Measurements from ENCODE around the gene HDGF.

The HDGF gene

DNA sequence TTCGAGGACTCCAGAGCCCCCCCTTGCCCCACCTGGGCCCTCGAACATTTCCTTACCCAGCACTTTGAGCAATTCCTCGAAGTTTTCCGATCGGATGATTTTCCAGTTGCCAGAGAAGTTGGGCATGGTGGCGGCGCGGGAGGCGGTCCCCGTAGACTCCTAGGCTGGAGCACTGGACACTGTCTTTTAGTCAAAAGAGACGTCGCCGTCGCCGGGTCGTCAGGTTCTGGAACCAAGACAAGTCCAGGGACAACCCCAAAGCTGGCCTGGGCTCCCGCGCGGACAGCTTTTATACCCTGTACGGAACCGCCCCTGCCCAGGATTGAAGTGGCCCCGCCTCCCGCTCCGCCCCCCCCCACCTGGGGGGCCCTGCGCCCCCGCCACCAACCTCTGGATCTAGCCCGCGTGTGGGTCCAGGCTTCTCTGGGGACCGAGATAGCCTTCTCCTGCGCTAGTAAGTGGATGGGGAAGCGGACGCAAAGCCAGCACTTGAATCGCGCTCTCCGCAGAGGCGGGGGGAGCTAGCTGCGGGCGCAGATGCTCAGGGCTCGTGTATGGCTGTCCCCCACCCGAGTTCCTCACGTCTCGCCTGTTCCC, 46.1 kb downstream of the HDGF start, which contains the start of gene CRABP2:
CRABP2 (minus strand) TSS at position 263 of the 597 bp plus-strand sequence; CDS start at position 126, 137 bp downstream.
- no peak for FAIRE-seq
- DNase-seq (ENCODE audit: extremely low spot score, insufficient read length, low read depth), result no peak

DNA sequence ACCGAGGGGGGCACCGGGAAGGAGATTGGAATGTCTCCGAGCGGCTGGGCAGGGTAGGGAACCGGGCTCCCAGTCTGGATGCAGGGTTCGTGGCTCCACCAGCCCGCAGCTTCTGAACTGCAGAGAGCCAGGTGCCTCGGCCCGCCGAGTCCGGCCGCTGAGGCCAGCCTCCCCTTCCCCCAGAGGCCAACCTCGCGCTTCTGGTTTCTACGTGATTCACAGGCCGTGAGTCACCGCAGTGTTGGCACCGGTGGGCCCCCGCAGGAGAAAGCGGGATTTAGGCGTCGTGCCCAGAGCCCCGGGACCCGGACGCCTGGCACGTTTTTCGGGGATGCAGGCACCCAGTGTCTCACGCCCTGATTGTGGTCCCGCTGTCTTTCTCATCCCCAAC, 46.5 kb downstream of the HDGF start:
- DNase-seq (ENCODE audit: extremely low spot score, insufficient read length, low read depth), result no peak
- FAIRE-seq, result no peak

DNA sequence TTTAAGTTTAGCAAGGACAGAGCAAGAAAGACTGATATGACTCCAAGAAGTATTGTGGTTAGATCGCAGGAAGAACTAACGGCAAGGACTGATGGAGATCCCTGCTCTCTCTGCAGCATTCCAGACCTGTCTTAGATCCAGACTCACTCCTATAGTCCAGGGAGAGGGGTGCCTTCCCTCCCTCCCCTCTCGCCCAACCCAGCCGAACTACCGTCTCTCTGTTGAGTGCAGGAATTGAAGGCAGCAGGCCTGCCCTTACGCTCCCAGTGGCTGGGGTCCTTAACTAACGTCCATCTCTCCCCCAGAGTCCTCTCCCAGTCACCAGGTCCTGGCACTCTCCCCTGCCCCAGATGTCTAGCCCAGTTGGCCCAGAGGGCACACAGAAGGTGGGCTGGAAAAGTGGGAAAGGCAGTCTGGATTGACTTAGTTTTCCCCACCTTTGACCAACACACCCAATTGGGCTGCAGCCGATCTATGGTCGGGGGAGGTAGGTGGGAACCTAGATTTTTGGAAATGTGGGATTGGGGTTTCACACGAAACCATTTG, 47.2 kb downstream of the HDGF start:
- FAIRE-seq, result no peak
- DNase-seq (ENCODE audit: extremely low spot score, insufficient read length, low read depth), result no peak

DNA sequence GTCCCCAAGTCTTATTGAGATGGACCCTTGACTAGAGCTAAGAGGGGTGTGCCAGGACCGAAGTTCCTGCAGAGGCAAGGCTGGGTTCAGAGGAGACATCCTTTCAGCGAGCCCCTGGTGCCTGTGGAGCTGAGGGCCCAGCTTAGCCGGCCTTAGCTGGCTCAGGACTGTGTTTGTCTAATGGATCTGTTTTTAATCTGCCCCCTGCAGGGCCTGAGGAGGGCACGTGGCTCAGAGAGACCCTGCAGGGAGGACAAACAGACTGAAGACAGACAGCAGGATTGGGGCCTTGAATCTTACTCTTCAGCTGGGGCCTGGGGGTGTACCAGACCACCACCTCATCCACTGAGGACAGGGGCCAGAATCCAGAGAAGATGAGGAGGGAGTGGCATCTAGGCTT, 47.7 kb downstream of the HDGF start:
- no peak for FAIRE-seq
- DNase-seq (ENCODE audit: extremely low spot score, insufficient read length, low read depth), result no peak

DNA sequence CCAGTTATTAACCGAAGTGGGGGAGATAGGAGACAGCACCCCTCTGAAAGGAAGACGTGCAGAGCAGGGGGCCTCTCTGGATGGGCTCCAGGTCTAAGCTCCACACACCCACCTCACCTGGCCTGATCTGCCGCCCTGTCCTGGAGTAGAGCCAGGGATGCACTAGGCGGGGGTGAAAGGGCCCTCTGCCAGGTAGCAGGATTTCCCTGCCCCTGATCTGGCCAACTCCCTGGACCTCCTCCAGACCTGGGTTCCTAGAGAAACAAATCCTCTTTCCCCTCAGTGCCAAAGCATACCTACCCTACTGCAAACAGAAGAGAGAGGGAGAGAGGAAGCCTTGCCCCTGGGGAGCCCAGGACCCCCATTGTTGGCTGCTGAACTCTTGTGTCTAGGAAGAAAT, 48.1 kb downstream of the HDGF start:
- DNase-seq (ENCODE audit: extremely low spot score, insufficient read length, low read depth), result no peak
- no peak for FAIRE-seq

DNA sequence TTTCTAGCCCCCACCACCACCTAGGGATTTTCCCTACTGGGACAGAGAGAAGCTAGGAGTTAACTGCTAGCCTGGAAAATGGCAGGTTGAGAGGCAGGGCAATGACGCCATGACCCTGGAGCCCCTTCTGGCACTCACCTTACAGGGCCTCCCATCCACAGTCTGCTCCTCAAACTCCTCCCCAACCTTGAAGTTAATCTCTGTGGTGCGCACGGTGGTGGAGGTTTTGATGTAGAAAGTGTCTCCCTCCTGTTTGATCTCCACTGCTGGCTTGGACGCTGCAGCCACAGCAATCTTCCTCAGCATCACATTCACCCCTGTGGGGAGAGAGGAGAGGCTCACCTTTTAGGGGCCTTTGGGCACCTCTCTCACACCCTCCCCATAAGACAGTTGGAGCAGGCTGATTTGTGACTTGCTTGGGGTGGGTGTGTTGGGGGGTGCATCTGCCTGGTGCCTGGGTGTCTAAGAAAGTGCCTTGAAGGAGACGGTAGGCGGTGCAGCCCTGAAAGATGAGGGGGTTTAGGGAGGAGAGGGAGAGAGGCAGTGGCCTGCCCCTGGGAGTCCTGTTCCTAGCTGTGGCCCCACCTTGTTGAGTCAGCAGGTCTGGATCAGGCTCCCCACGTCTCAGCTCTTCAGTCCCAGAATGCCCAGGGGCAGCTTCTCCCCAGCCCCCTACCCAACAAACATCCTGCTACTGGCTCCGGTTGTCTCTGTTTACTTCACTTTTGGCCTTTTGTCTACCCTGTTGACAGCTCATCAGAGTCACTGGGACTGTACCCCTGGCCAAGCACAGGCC, 50.5 kb downstream of the HDGF start:
- DNase-seq (ENCODE audit: extremely low spot score, insufficient read length, low read depth) (no peak), FAIRE-seq (no peak)

DNA sequence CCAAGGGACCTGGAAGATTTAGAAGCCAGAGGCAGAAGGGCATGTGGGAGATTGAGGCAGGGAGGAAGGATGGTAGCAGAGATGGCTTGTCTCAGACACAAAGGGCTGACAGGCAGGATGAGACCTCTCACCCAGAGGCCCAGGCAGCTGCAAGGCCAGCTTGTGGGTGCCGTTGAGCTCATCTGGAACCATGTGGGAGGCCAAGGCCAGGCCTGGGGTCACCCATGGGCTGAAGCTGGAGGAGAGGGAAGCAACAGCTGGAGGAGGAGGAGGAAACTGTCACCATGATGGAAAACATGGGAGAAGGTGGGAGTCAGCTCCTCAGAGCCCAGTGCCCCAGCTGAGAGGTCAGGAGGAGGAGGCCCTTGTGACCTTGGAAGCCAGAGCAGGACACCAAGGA, 52.5 kb downstream of the HDGF start:
- no peak for FAIRE-seq
- no peak for DNase-seq (ENCODE audit: extremely low spot score, insufficient read length, low read depth)

DNA sequence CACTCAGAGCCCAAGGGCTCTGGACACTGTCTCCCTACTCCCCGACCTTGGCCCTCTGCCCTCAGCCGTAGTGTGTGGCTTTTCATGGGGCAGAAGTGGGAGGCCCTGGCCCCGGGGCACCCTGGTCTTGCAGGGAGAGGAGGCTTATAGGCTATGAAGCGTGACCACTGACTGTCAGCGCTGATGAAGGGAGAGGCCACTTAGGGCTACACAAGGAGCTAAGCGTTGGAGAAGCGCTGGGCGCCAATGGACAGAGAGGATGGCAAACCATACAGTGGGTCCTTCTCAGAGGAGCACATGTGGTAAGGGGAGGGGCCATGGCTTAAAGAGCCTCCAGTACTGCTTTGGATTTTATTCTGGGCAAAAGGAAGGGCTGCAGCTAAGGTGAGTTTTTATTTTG, 54.0 kb downstream of the HDGF start:
- no peak for DNase-seq (ENCODE audit: extremely low spot score, insufficient read length, low read depth)

DNA sequence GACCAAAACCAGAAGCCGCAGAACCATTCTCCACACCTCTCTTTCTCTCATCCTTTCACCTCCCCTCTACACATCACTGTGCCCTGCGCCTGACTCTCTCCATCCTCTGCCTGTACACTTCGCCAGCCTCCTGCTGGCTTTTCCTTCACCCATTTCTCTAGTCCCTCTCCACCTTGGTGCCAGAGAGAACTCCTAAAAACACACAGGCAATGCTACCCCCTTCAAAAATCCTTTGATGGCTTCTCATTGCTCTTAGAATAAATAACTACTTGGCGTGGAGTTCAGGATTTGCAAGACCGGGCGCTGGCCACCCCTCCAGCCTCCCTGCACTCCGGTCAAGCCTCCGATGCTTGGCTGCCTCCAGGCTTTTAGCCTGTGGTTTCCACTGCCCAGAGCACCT, 54.7 kb downstream of the HDGF start:
- DNase-seq (ENCODE audit: extremely low spot score, insufficient read length, low read depth) (no peak), FAIRE-seq (no peak)

More for the DNA sequence above, 54.0 kb downstream of the HDGF start:
- no peak for FAIRE-seq

DNA sequence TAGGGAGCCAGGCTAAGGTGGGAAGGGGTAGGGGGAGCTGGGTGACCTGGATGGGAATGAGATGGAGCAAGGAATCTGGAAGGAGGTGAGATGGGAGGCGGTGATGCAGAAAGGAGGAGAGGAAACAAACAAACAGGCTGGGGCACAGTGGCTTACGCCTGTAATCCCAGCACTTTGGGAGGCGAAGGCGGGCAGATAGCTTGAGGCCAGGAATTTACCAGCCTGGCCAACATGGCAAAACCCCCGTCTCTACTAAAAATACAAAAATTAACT, 56.8 kb downstream of the HDGF start:
- FAIRE-seq, result no peak

DNA sequence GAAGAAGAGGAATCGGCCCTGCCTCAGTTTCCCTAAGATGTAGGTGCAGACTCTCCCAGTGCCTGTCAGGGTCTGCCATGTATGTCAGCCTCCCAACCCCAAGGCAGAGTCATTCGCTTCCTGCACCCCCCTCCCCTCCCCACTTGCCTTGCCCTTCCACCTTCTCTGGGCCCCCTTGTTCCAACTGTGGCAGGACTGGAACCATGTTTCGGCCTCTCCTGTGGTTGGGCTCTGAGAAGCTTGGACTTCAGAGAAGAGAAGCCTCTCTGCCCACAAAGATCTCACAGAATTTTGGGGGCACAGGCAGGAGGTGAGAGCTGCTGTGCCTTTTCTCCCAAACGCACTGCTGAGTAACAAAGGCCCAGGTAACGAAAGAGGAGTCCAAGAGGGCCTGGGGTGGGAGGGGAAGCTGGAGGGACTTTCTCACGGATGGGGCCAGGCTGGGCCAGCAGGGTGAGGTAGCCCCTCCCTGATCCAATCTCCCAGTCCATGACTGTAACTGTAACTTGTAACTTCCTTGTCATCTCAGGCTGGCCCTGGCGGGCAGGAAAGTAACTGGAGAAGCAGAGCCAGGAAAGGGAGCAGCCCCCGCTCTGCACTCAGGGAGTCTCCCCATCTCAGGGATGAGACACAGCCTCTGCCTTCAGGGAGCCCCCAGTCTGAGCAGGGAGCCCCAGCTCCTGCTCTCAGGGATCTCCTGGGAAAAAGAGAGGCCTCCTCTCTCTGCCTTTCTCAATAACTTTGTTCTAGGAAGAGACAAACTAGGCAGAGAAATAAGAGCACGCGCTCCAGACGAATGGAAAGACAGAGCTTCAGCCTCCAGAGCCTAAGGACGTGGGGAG, 57.4 kb downstream of the HDGF start:
- DNase-seq (ENCODE audit: extremely low spot score, insufficient read length, low read depth) (no peak), FAIRE-seq (no peak)

More for the DNA sequence above, 56.8 kb downstream of the HDGF start:
- DNase-seq (ENCODE audit: extremely low spot score, insufficient read length, low read depth), result no peak

DNA sequence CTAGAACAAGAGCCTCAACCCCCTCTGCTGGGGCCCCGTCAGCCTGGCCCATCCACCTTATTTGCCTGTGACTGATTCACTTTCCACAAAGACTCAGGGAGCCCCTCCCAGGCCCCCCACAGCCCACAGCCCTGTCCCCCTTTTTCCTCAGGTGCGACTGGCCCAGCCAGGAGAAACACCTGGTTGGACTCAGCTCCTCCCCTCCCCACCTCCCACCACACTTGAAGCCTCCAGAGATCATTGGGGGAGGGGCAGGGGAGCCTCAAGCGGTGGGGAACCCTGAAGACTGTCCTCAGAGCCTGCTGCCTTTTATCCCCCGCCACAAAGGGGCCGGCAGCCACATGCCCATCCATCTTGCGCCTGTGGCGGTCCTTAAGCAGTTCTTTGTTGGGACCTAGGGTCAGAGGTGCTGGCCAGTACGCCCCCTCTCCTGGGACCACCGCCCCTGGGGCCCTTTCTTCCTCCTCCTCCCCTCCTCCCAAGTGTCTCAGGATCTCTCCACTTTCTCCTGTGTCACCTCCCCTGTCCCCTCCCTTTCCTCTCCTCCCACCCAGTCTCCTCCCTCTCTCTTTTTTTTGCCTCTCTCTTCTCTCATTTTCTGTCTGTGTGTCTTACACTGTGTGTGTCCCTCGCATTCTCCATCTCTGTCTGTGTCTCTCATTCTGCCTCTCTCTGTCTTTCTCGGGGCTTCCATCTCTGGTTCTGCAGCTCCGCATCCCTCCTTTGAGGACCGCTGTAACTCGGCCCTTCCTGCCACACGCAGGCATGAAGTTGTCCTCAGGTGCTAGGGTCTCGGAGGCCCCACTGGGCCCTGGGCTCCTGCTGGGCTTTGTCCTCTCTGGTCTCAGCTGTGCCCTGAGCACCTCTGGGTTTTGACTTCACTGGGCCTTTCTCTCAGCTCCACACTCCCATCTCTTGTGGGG, 58.3 kb downstream of the HDGF start:
- FAIRE-seq, result no peak

DNA sequence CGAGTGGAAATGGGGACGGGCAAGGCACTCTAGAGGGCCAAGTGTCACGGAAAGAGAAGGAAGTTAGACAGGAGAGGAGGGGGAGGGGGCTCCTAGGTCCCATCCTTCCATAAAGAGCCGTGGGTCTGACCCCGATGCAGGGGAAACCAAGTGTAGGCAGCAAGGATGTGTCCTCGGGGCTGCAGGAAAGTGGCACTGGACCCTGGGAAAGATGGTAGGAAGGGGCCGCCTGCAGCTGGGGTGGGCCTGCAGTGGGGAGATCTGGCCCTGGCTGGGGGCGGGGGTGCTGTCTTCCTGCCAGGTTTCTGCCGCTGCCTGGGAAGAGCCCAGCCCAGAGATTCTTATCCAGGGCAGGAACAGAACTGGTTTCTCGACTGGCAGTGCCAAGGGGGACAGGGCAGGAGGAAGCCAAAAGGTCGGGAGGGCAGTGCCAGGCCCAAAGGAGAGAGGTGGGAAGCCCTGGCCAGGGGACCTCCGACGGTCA, 59.0 kb downstream of the HDGF start:
- FAIRE-seq, result no peak
- no peak for DNase-seq (ENCODE audit: extremely low spot score, insufficient read length, low read depth)

More for the DNA sequence above, 58.3 kb downstream of the HDGF start:
- no peak for DNase-seq (ENCODE audit: extremely low spot score, insufficient read length, low read depth)
